HG03460 (cell line): Measurements from ENCODE around the gene PCGF1.
"Not testable (repeated sequence)": the region's sequence is repeated elsewhere in the genome, so short reads cannot be mapped to it uniquely, and the experiment has no call there.

Experiments used
- ATAC-seq: cut with Tn5 transposase; IDR thresholded peaks from one replicate; pipeline ENCODE4 v1.9.1; 2021; ENCODE audit not compliant: unreplicated experiment

Gene PCGF1

DNA sequence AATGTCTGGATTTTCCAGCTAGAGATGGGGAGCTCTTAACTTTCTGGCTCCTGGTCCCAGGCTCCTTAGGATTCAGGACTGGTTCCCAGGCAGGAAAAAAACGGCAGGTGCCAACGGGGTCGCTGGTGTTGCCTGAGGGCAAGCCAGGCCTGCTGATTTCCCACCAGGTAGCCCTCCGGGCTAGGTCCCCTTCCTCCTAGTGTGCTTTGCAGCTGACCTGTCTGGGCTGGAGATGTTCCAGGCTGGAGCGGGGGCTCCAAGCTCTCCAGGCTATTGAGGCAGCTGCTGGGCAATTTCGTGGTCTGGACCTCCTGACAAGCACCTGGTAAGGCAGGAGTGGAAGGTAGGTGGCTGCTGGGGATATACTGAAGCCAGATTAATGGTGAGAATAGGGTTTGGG lies 33.0 kb downstream of the PCGF1 start:
- no peak for ATAC-seq

DNA sequence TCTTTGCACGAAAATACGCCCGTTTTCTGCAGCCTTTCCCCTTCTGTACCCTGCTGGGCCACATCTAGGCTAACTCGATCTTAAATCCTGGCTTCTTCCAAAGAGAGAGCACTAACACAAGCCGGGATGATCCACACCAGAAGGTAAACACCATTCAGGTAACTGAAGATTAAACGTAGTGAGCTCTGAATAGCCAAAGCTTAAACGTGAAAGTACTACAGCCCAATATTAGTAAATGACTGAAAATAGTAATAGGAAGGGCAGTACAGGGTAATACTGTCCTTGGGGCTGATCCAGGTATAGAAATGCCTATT lies 34.6 kb downstream of the PCGF1 start:
- no peak for ATAC-seq

DNA sequence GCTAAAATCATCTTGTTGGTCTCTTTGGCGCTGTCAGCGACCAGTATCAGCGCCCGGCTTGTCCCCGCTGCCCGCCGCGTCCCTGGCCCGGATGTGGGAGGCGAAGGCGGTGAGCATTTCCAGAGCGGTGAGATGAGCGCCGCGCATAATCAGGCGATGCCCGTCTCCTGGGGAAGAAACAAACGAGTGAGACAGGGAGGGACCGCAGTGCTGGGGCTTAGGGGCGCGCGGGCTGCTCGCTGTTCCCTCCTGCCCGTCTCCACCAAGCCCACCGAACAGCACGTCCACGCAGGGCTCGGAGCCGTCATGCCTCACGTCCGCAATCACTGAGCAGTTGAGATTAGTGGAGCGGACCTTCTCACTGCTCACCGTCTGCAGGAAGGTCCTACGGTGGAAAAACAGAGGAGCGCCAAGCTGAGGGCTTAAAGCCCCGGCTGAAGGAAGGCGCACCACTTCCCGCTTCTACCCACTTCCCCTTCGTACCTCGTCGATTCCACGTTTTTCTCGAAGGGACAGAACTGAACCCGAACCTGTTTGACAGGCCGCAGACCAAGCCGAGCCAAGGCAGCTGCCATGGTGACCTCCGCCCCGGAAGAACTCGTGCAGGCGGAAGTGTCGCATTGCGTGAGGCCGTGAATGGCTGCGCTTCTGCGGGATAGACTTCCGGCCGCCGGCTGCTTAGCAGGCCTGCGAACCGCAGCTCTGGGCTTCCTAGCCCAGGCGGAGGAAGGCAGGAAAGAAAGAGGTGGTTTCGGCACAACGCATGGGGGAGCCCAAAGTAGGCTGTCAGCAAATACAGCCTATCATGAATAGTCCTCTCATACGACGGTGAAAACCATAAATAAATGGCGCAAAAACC lies 35.2 kb downstream of the PCGF1 start, which contains the start of gene MRPL53:
Gene MRPL53, minus strand, starts transcription at position 595 of the 859 bp plus-strand sequence. Its CDS starts 20 bp downstream, at position 575.
- peak; percentile 82 for ATAC-seq

DNA sequence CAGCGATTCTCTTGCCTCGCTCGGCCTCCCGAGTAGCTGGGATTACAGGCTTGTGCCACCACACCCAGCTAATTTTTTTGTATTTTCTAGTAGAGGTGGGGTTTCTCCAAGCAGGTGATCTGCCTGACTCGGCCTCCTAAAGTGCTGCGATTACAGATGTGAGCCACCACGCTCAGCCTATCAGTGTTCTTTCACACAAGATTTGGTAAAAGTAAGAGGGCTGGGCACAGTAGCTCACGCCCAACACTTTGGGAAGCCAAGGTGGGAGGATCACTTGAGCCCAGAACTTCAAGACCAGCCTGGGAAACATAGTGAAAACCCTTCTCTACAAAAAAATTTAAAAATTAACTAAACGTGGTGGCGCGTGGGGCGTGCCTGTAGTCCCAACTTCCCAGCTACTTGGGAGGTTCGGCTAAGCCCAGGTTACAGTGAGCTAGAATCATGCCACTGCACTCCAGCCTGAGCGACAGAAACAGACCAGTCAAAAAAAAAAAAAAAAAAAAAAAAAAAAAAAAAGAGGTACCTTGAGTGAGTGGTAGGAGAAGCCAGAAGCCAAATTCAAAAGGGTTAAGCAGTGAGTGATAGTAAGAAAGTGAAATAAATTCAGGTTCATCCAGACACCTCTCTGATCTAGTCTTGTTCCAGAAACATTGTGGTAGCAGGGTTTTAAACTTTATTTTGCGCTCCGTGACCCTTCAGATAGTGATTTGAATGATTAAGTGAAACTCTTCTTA lies 36.0 kb downstream of the PCGF1 start:
- ATAC-seq, result no peak

DNA sequence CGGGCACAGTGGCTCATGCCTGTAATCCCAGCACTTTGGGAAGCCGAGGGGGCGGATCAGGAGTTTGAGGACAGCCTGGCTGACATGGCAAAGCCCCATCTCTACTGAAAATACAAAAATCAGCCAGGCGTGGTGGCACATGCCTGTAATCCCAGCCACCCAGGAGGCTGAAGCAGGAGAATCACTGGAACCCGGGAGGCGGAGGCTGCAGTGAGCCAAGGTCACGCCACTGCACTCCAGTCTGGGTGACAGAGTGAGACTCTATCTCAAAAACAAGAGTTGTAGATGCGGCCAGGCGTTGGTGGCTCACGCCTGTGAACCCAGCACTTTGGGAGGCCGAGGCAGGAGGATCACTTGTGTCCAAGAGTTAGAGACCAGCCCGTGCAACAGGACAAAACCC lies 36.8 kb downstream of the PCGF1 start:
- not testable (repeated sequence) for ATAC-seq

DNA sequence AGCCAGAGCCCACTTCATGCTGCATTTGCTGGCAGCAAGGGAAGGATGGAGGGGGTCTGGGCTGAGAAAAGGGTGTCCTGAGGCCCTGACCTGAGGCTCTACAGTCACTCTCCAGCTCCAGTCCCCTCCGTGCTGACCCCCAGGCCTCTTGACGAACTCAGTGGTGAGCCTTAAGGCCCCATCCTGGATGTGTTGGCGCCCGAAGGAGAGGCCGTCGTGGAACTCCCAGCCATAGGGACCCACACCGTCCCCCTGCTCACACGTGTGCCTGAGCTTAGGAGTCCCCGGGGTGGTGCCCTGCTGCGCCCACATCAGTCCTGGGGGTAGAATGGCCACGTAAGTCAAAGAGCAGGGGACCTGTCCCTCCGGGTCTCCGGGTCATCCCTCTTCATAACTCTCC lies 43.1 kb downstream of the PCGF1 start:
- peak; percentile 6 for ATAC-seq

DNA sequence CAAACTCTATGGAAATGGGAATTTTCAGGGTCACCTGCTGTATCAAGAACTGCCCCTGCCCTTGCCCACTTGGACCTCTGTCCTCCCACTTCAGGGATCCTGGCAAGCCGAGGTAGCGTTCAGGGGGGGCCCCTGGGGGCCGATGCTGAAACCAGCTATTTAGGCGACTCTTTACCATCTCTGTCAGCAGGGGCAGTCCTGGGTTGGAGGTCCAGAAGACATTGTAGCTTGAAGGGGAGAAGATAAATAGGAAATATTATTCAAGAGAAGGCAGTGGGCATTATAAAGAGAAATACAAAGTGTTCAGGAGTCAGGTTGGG lies 44.7 kb downstream of the PCGF1 start:
- no peak for ATAC-seq

DNA sequence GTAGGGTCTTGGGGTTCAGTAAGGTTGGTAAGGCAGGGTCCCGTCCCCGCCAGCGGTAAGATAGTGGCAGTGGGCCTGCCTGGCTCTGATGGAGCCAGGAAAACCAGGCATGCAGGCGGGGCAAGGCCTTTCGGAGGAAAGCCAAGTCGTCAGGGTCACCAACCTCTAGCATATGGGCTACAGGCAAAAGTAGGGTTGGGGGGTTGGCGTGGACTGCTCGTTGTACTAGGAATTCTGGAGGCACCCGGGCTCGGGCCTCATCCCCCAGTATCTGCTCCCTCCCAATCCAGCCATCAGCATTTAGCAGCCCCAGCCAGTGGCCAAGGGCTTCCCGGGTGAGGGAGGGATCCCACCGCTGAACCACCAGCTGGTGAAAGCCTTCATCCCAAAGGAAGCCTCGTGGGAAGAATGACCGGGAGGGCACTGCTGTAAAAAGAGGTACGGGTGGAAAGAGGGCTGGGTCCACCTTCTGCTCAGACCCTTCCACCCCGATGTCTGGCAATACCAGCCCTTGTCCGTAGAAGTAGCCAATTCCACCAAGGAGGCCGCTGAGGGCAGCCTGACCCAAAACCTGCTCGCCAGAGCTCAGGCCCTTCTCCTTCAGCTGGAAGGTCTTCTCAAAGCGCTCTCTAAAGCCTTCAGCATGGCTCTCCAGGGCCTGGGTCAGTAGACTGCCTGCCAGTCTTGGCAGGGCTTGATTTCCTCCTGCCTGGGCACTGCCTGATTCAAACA lies 45.3 kb downstream of the PCGF1 start:
- ATAC-seq, result no peak

DNA sequence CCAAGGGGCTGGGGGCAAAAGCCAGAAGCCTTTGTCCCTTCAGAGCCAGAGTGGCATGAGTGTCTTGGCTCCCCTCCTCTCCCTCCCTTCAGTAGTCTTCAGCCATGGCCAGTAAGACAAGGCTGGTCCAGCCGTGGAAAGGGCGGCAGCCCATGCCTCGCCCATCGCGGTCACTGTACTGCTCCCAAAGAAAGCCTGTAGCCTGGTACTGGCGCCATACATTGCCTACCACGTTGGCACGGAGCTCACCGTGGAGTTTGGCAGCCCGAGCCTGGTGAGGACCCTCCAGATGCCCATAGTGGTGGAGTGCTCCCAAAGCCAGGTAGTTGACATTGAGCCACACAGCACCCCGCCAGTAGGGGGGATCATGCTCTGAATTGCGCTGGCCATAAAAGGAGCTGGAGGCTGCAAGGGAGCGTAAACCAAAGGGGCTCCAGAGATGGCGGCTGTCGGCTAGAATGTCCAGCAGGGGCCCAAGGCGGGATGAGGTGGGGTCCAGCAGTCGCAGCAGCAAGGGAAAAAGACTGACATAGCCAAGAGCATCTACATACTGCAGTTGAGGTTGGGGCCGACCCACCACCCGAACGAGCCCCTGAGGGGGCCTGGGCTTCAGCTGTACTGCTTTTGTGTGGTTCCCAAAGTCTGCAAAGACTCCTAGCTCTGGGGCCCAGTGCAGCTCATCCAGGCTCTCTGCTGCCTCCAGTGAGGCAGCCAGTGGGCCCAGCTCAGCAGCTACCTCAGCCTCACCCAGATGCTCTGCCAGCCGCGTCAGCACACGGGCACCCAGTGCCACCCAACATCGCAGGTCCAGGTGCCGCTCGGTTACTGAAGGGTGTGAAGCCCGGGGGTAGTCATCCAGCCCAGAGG lies 46.1 kb downstream of the PCGF1 start:
- no peak for ATAC-seq

DNA sequence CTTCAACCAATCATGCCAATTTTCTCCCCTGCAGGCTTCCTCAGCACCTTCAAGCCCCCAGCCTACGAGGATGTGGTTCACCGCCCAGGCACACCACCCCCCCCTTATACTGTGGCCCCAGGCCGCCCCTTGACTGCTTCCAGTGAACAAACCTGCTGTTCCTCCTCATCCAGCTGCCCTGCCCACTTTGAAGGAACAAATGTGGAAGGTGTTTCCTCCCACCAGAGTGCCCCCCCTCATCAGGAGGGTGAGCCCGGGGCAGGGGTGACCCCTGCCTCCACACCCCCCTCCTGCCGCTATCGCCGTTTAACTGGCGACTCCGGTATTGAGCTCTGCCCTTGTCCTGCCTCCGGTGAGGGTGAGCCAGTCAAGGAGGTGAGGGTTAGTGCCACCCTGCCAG lies 47.3 kb downstream of the PCGF1 start:
- ATAC-seq, result not testable (repeated sequence)

DNA sequence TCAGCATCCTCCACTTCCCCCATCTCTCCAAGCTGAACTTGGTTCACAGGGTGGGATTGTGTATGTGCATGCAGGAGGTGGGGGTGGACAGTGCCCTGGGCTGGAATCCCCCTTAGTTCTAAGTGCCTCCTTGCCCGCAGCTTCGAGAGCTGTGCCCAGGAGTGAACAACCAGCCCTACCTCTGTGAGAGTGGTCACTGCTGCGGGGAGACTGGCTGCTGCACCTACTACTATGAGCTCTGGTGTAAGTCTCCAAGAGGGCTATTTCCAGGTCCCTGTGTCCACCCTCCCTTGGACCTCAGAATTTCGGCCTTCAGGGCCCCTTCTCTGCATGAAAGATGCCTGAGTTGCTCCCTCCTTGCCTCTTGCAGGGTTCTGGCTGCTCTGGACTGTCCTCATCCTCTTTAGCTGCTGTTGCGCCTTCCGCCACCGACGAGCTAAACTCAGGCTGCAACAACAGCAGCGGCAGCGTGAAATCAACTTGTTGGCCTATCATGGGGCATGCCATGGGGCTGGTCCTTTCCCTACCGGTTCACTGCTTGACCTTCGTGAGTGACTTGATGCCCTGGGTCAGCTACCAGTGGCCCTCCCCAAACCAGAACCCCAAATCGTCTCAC lies 47.9 kb downstream of the PCGF1 start:
- ATAC-seq, result not testable (repeated sequence)

DNA sequence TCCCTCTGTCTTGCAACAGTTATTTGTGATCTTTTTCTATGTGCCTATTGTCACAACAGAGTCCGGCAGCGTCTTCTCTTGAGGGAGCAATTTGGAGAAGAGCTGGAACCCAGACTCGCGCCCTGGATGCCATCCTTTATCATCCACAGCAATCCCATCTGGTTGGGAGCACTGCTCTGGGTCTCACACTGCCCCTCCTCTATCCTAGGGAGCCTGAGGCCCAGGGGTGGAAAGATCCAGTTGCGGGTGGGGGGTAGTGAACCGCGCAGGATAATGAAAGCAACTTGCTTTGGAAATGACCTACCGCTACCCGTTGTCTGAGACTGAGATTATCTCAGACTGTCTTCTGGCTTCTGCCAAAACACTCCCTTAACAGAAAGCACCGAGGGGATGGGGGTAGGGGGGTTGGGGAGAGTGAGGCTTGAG lies 48.5 kb downstream of the PCGF1 start:
- ATAC-seq, result no peak

DNA sequence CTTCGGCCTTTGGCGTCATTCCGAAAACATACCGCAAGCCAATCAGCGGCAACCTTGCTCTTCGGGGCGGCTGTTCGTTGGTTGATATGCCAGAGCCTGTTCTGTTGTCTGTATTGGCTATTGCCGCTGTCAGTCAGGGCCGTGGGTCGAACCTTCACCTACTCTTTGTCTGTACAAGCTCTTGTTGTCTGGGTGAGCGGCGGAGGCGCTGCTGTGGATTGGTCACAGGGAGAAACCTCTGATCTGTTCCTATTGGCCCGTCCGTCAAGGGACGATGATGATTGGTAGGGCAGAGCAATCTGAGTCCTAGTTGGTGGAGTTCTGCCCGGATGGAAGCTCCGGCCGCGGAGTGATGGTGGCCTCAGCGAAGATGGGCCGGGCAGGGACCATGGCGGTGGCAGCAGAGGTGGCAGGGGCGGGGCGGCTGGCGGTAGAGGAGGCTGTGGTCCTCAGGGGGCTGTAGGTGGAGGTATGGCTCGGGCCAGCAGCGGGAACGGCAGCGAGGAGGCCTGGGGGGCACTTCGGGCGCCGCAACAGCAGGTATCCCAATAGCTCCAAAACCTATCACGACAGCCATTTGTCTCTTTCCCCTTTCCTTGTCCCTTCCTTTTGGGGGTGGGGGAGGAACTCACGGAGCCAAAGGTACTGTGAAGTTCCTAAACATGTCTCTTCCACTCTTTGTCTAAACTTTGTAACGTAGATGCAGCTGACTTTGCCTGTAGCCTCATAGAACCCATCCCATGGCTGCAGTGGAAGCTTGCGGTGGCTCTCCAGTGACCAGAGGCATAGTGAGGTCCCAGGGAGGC lies 49.2 kb downstream of the PCGF1 start, which contains the start of gene WBP1:
Gene WBP1, plus strand, starts transcription at position 307 of the 806 bp plus-strand sequence. Its CDS starts 165 bp downstream, at position 472.
- ATAC-seq, result peak; percentile 81

DNA sequence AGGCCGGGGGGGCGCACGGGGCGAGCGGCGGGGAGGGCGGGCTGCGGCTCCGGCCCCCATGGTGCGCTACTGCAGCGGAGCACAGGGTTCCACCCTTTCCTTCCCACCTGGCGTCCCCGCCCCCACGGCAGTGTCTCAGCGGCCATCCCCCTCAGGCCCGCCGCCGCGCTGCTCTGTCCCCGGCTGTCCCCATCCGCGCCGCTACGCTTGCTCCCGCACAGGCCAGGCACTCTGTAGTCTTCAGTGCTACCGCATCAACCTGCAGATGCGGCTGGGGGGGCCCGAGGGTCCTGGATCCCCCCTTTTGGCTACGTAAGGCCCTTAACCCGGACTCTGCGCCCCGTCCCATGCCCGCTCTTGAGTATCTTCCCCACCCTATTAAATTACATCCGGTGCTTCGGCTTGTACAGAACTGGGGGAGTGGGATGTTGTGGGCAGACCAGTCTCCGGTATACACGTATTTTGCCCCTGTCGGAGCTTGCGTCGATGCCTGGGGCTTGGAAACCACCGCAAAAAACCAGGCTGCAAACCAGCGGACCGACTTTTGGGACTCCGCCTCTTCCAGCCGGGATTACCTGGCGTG lies 49.9 kb downstream of the PCGF1 start:
- peak; percentile 37 for ATAC-seq

DNA sequence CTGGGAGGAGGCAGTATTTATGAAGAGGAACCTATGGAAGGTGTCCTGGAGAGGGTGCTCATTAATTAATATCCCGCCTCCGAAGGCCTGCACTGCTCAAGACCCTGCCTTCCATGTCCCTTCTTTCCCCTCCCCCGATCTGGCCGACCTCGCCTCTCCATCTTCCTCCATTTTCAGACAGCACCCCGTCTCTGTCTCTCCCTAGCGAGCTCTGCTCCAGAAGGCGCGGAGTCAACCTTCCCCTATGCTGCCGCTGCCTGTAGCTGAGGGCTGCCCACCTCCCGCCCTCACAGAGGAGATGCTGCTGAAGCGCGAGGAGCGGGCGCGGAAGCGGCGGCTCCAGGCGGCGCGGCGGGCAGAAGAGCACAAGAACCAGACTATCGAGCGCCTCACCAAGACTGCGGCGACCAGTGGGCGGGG lies 50.4 kb downstream of the PCGF1 start:
- ATAC-seq, result no peak
